ENCODE results near the gene KNDC1. TPM values are rescaled to one million over a fixed set of nuclear protein-coding genes. Genes with fewer than 3 reads are reported as not detected.

The KNDC1 gene
- total RNA-seq, 1 donor from 2014 or later: 0.54 TPM

GRCh38 chr10:133151543-133151972 is 8.5 kb upstream of the KNDC1 start:
- intact Hi-C loops (cut with micrococcal nuclease): no loop called here
- Mint-ChIP-seq H3K9me3 (peaks cover 26% of the 10 kb centered on the region), H3K36me3 (ENCODE audit: low read depth) (no peaks in the 10 kb centered on the region), H3K4me3 (no peak overlapping the region), H3K27me3 (ENCODE audit: insufficient read depth) (peaks cover 26% of the 10 kb centered on the region), H3K4me1 (ENCODE audit: low read depth) (no peaks in the 10 kb centered on the region), H3K27ac (no peak overlapping the region)
- no peak for DNase-seq (ENCODE audit: low spot score)

GRCh38 chr10:133154411-133154810 is 5.6 kb upstream of the KNDC1 start:
- intact Hi-C loops (cut with micrococcal nuclease): no loop called here
- H3K27ac Mint-ChIP-seq: no peak overlapping the region
- H3K36me3 Mint-ChIP-seq (ENCODE audit: low read depth): no peaks in the 10 kb centered on the region
- peaks cover 18% of the 10 kb centered on the region for H3K27me3 Mint-ChIP-seq (ENCODE audit: insufficient read depth)
- no peak for DNase-seq (ENCODE audit: low spot score)
- H3K4me3 Mint-ChIP-seq: no peak overlapping the region
- no peaks in the 10 kb centered on the region for H3K4me1 Mint-ChIP-seq (ENCODE audit: low read depth)
- peaks cover 9% of the 10 kb centered on the region for H3K9me3 Mint-ChIP-seq

DNA sequence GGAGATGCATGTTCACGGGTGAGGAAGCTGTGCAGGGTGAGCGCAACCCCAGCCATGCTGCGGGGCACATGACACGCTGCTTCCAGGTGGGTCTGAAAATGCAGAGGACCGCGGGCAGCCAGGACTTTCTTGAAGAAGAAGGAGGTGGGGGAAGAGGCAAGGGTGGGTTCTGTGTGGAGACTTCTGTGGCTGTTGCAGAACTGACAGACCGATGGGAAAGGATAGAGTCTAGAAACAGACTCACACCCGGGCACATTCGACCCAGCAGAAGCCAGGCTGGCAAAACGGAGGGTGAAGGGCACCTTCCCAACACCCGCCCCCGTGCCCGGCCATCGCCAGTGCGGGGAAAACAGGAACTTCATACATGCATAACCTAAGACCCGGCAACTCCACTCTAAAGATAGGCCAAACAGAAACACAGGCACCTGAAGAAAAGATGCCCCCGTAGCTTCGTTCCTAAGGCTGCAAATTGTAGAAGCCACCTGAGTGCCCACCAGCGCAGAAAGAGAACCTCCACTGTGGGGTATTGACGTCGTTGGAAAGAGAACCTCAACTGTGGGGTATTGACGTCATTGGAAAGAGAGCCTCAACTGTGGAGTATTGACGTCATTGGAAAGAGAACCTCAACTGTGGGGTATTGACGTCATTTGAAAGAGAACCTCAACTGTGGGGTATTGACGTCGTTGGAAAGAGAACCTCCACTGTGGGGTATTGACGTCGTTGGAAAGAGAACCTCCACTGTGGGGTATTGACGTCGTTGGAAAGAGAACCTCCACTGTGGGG is 4.8 kb upstream of the KNDC1 start:
- no peak for DNase-seq (ENCODE audit: low spot score)
- no peaks in the 10 kb centered on the region for H3K4me1 Mint-ChIP-seq (ENCODE audit: low read depth)
- H3K4me3 Mint-ChIP-seq: no peak overlapping the region
- H3K27ac Mint-ChIP-seq: no peak overlapping the region
- intact Hi-C loops (cut with micrococcal nuclease): no loop called here
- peaks cover 1% of the 10 kb centered on the region for H3K9me3 Mint-ChIP-seq
- peaks cover 12% of the 10 kb centered on the region for H3K27me3 Mint-ChIP-seq (ENCODE audit: insufficient read depth)
- H3K36me3 Mint-ChIP-seq (ENCODE audit: low read depth): no peaks in the 10 kb centered on the region

DNA sequence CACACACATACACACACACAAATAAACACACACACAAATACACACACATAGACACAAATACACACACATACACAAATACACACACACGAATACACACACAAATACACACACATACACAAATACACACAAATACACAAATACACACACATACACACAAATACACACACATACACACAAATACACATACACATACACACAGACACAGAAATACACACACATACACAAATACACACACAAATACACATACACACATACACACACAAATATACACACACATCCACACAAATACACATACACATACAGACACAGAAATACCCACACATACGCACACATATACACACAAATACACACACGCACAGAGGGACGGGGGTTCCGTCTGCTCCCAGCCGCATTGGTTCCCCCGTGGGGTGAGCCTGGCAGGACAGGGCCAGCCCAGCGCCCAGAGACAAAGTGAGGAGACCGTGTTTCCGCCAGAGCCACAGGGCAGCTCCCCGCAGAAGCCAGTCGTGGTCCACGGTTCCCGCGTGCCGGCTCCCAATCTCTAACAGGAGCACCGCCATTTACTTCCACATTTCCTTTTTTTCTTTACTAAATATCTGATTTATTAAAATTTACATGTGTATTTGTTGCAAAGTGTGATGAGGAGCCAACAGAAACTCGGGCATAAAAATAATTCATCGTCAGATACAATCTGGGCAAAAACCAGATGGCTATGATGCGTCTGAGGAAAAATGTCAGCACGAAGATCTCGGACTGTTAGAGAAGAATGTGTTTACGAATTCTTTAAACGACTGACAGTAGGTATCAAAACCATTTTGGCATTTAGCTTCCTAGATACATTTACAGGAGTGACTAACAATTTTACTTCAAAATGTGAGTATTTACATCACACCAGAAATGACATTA is 3.1 kb upstream of the KNDC1 start:
- no peaks in the 10 kb centered on the region for H3K4me1 Mint-ChIP-seq (ENCODE audit: low read depth)
- intact Hi-C loops (cut with micrococcal nuclease): no loop called here
- no peaks in the 10 kb centered on the region for H3K9me3 Mint-ChIP-seq
- H3K4me3 Mint-ChIP-seq: no peak overlapping the region
- H3K36me3 Mint-ChIP-seq (ENCODE audit: low read depth): no peaks in the 10 kb centered on the region
- DNase-seq (ENCODE audit: low spot score): no peak
- H3K27ac Mint-ChIP-seq: no peak overlapping the region
- peaks cover 13% of the 10 kb centered on the region for H3K27me3 Mint-ChIP-seq (ENCODE audit: insufficient read depth)

DNA sequence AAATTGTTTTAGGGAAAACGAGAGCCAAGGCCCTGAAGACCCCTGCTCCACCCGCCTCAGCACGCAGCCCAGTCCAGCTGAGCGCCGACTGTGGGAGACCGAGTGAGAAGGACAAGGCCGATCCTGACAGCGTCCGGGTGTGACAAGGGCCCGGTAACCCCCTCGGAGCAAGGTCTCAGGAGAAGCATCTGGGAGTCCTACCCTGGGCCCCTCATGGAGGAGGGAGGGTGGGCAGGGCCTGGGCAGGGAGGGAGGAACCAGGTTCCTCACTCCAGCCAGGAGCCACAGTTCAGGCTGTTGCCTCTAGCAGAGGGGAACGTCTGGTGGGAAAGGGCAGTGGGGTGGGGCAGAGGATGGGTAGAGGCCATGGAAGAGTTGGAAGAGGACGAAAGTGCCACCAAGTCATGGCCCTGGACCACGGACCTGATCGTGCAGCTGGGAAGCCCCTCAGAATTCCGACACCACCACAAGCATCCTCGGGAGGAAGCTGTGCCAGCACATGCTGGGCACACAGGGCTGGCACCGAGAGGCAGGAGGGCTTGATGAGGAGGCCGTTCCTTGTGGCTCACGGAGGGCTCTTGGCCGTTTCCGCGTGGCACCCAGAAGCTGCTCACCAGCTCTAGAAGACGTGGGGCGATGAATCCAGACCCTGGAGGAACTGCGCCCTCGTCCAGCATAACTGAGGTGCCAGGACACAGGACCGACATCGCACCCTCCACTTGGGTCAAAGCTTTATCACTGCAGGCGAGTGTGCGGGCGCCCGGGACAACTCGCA is 2.2 kb upstream of the KNDC1 start:
- Mint-ChIP-seq H3K9me3 (no peaks in the 10 kb centered on the region), H3K4me3 (no peak overlapping the region), H3K27ac (no peak overlapping the region), H3K36me3 (ENCODE audit: low read depth) (no peaks in the 10 kb centered on the region), H3K27me3 (ENCODE audit: insufficient read depth) (peaks cover 7% of the 10 kb centered on the region), H3K4me1 (ENCODE audit: low read depth) (no peaks in the 10 kb centered on the region)
- no peak for DNase-seq (ENCODE audit: low spot score)
- intact Hi-C loops (cut with micrococcal nuclease): no loop called here

- no peak for DNase-seq (ENCODE audit: low spot score)
Observed at GRCh38 chr10:133158437-133158755, 1.6 kb upstream of the KNDC1 start.

DNA sequence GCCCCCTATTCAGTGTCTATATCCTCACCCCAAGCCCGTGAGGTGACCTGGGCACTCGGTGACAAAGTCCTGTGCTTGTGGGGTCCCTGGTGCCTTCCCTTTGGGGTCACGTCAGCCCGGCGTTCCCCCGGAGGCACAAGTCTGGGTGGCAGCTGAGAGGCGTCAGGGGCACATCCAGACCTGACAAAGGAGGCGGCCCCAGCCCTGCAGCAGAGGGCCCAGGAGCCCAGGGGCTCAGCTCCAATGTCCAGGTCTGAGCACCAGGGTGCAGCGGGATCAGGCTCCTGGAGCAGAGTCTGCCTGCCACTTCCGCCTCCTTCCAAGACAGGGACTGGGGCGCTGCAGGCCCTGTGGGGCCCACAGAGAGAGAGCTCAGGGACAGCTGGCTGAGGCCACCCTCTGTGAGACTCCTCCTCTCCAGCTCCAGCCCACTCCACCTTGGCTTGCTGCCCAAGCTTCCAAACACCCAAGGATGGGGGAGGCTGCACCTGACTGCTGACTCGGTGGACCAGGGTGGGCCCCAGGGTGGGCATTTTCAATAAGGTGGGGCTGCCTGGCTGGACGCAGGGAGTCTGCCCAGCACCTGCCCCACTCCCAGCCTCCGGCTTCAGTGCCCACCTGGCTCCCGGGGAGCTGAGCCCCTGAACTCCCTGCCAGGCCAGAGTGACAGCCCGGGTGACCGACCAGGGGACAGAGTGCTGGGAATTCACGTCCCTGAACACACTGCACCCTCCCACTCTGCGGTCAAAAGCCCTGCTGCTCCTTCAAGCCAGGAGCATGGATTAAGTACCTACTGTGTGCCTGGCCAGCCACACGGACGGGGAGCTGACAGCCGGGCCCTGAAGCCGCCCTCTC is 1.0 kb upstream of the KNDC1 start:
- no peak for DNase-seq (ENCODE audit: low spot score)
- no peaks in the 10 kb centered on the region for H3K4me1 Mint-ChIP-seq (ENCODE audit: low read depth)

More at GRCh38 chr10:133158437-133158755, 1.6 kb upstream of the KNDC1 start:
- no peak overlapping the region for H3K27ac Mint-ChIP-seq
- H3K27me3 Mint-ChIP-seq (ENCODE audit: insufficient read depth): peaks cover 7% of the 10 kb centered on the region
- H3K4me3 Mint-ChIP-seq: no peak overlapping the region
- H3K36me3 Mint-ChIP-seq (ENCODE audit: low read depth): no peaks in the 10 kb centered on the region
- H3K4me1 Mint-ChIP-seq (ENCODE audit: low read depth): no peaks in the 10 kb centered on the region
- intact Hi-C loops (cut with micrococcal nuclease): no loop called here
- no peaks in the 10 kb centered on the region for H3K9me3 Mint-ChIP-seq

GRCh38 chr10:133159611-133159949 is 439 bp upstream of the KNDC1 start:
- Mint-ChIP-seq H3K4me3 (no peak overlapping the region), H3K27ac (no peak overlapping the region), H3K9me3 (no peaks in the 10 kb centered on the region), H3K27me3 (ENCODE audit: insufficient read depth) (peaks cover 3% of the 10 kb centered on the region), H3K36me3 (ENCODE audit: low read depth) (no peaks in the 10 kb centered on the region), H3K4me1 (ENCODE audit: low read depth) (no peaks in the 10 kb centered on the region)
- DNase-seq (ENCODE audit: low spot score): no peak
- intact Hi-C loops (cut with micrococcal nuclease): no loop called here

More for the DNA sequence above, 1.0 kb upstream of the KNDC1 start:
- H3K4me3 Mint-ChIP-seq: no peak overlapping the region
- peaks cover 5% of the 10 kb centered on the region for H3K27me3 Mint-ChIP-seq (ENCODE audit: insufficient read depth)
- H3K27ac Mint-ChIP-seq: no peak overlapping the region
- H3K9me3 Mint-ChIP-seq: no peaks in the 10 kb centered on the region
- H3K36me3 Mint-ChIP-seq (ENCODE audit: low read depth): no peaks in the 10 kb centered on the region
- intact Hi-C loops (cut with micrococcal nuclease): no loop called here

- no peak overlapping the region for H3K27ac Mint-ChIP-seq
- no peaks in the 10 kb centered on the region for H3K9me3 Mint-ChIP-seq
- H3K4me1 Mint-ChIP-seq (ENCODE audit: low read depth): no peaks in the 10 kb centered on the region
- no peak for DNase-seq (ENCODE audit: low spot score)
- intact Hi-C loops (cut with micrococcal nuclease): no loop called here
- peaks cover 3% of the 10 kb centered on the region for H3K27me3 Mint-ChIP-seq (ENCODE audit: insufficient read depth)
- H3K4me3 Mint-ChIP-seq: no peak overlapping the region
- H3K36me3 Mint-ChIP-seq (ENCODE audit: low read depth): no peaks in the 10 kb centered on the region
Observed at GRCh38 chr10:133160826-133161471, 930 bp downstream of the KNDC1 start.

- Mint-ChIP-seq H3K4me1 (ENCODE audit: low read depth) (no peaks in the 10 kb centered on the region), H3K4me3 (no peak overlapping the region), H3K36me3 (ENCODE audit: low read depth) (no peaks in the 10 kb centered on the region), H3K27ac (no peak overlapping the region), H3K27me3 (ENCODE audit: insufficient read depth) (peaks cover 3% of the 10 kb centered on the region), H3K9me3 (no peaks in the 10 kb centered on the region)
- no peak for DNase-seq (ENCODE audit: low spot score)
- intact Hi-C loops (cut with micrococcal nuclease): no loop called here
Observed at GRCh38 chr10:133161486-133162109, 1.6 kb downstream of the KNDC1 start.

DNA sequence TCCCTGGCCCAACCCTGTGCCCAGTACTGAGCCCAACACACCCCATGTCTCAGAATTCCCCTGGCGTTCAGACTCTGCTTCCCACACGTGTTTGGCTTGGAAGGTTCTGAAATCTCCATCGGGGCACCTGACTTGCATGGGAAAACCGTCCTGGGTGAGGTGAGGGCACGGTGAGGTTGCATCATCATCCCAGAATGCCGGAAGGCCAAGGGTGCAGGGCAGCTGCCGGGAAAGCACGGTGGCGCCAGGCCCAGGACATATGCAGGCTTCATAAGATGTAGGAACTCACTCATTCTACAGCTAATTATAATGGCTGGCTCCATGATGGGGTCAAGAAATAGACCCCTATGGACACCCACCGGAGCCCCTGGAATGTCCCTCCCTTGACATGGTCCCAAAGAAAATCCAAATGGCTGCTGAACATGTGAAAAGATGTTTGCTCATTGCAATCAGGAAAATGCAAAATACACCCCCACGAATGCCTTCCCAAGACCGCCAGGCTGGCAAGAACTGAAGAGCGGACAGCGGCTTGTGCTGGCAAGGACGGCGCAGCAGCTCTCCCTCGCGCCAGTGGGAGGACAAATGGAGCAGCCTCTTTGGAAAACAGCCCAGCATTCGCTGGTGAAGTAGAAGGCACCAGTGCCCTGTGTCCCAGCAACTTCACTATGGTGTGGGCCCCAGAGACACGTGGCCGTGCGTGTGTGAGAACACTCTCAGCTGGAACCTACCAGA is 2.3 kb downstream of the KNDC1 start:
- Mint-ChIP-seq H3K27me3 (ENCODE audit: insufficient read depth) (peaks cover 3% of the 10 kb centered on the region), H3K36me3 (ENCODE audit: low read depth) (no peaks in the 10 kb centered on the region), H3K4me3 (no peak overlapping the region), H3K9me3 (no peaks in the 10 kb centered on the region), H3K27ac (no peak overlapping the region), H3K4me1 (ENCODE audit: low read depth) (no peaks in the 10 kb centered on the region)
- DNase-seq (ENCODE audit: low spot score): no peak
- intact Hi-C loops (cut with micrococcal nuclease): no loop called here

All from activated T-helper 1 cell treated with anti-CD3 and anti-CD28 coated beads, Interleukin-12 subunit alpha, Interleukin-12 subunit beta, Interleukin-2, Interleukin-4 antibody, amounts not matched to agents 30 ng/mL and 10 ng/mL and 1 ng/mL, durations not matched to agents 14 hours and 24 hours and 36 hours (primary cell).